ENCODE data around the gene RGS13. TPM values are rescaled to one million over a fixed set of nuclear protein-coding genes. Genes with fewer than 3 reads are reported as not detected.

Gene RGS13
- total and polyA plus RNA-seq, 2 experiments from 2014 or later: not detected

GRCh38 chr1:192658255-192658654, 22.3 kb downstream of the RGS13 start:
- Histone ChIP-seq H3K27me3 (ENCODE audit: insufficient read depth) (no peaks in the 10 kb centered on the region), H3K4me1 (ENCODE audit: insufficient read depth) (no peaks in the 10 kb centered on the region), H3K4me2 (no peak overlapping the region), H3K36me3 (ENCODE audit: insufficient read depth) (no peaks in the 10 kb centered on the region; the same call in 1 of the 2 replicates), H3K9me2 (ENCODE audit: insufficient read depth) (no peaks in the 10 kb centered on the region), H4K20me1 (replicated peaks; ENCODE audit: insufficient read depth) (no peaks in the 10 kb centered on the region), H3K79me2 (replicated peaks; ENCODE audit: insufficient read depth) (no peaks in the 10 kb centered on the region), H3F3A (replicated peaks; ENCODE audit: low read depth) (no peaks in the 10 kb centered on the region), H2AFZ (no peak overlapping the region), H3K27ac (ENCODE audit: low read depth) (no peak overlapping the region), H3K4me3 (no peak overlapping the region)
- ATAC-seq (no peak), DNase-seq (ENCODE audit: low spot score) (no peak)
- H3K4me1 Mint-ChIP-seq: no peaks in the 10 kb centered on the region
- H3K4me3 Mint-ChIP-seq: no peak overlapping the region
- no peaks in the 10 kb centered on the region for H3K9me3 Mint-ChIP-seq
- TF ChIP-seq REST (IDR thresholded peaks at IDR 0.05; ENCODE audit: unreplicated experiment) (no peak), EZH2phosphoT487 (IDR thresholded peaks at IDR 0.05; ENCODE audit: unreplicated experiment) (no peak), STAT1 (IDR thresholded peaks at IDR 0.05; ENCODE audit: unreplicated experiment) (no peak), POLR2AphosphoS5 (IDR thresholded peaks at IDR 0.05; ENCODE audit: low read depth) (no peak), CTCF (conservative IDR thresholded peaks at IDR 0.05; ENCODE audit: low read depth in 2 of 2) (no peak), ETS1 (IDR thresholded peaks at IDR 0.05) (no peak), CREB1 (CRISPR knock-in tag; IDR thresholded peaks at IDR 0.05; ENCODE audit: low read depth) (no peak), NANOG (IDR thresholded peaks at IDR 0.05; ENCODE audit: borderline replicate concordance) (no peak), EZH2 (IDR thresholded peaks at IDR 0.05; ENCODE audit: low read depth, unreplicated experiment) (no peak), ZNF462 (CRISPR knock-in tag; IDR thresholded peaks at IDR 0.05) (no peak), JUNB (IDR thresholded peaks at IDR 0.05; ENCODE audit: unreplicated experiment) (no peak), ZNF114 (CRISPR knock-in tag; IDR thresholded peaks at IDR 0.05) (no peak), ZNF331 (CRISPR knock-in tag; IDR thresholded peaks at IDR 0.05; ENCODE audit: low read depth) (no peak)
- no peaks in the 10 kb centered on the region for H3K36me3 Mint-ChIP-seq (ENCODE audit: low read depth)
- no peak overlapping the region for H3K27ac Mint-ChIP-seq
- H3K27me3 Mint-ChIP-seq (ENCODE audit: insufficient read depth, low read depth, poor library complexity): no peaks in the 10 kb centered on the region
